GM12875 (cell line): ENCODE data around the gene GAS6.

Experiments
- H3K4me3 ChIP-seq: one replicate; pipeline ENCODE4 v1.5.1; 2011; ENCODE audit warnings: low read depth, low read length, control low read depth
- TF ChIP-seq, protein P1 (sequence below): IDR thresholded peaks from 2 replicates; pipeline ENCODE4 v1.5.1; 2011; ENCODE audit warnings: low read depth, mild to moderate bottlenecking, control low read depth, inconsistent platforms, low read length, moderate library complexity, borderline replicate concordance; ENCODE audit not compliant: insufficient read depth

GAS6 gene

DNA sequence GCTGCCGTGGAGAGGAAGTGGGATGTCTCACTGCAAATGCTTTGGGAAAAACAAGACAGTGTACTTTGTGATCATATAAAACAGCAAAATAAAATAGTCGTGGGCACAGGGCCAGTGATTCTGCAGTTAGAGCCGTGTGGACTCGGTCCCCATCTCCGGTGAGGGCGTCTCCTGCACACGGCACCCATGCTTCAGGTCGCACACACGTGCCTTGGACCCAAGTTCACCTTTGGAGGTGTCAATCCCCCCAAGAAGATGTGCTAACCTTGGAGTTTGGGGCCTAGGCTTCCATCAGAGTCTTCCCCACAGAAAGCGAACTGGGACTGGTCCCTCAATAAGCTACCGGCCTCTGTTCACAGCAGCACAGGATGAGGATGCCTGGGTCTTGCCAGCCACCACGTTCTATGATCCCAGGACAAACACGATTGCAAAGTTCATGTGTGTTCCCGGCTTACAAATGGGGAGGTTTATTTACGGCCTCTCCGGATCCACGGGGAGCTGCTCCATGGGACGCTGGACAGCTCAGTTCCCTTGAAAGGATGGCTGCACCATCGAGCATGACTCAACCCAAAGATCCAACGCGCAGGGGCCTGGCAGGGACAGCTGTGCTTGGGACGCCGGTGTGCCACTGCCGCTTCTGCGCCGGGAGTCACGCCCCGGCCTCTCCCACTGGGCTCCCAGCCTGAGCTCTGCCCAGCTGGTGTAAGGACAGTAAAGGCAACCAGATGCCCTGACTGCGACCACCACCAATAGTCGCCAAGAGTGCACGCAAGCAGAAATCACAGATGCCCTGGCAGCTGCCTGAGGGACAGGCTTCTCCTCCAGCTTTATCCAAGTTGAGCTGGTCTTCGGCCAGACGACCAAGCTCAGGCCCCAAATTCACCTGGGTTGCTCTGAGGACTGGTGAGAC is 8.6 kb downstream of the GAS6 start:
- H3K4me3 ChIP-seq = no peak overlapping the region
- TF ChIP-seq, protein P1, sequence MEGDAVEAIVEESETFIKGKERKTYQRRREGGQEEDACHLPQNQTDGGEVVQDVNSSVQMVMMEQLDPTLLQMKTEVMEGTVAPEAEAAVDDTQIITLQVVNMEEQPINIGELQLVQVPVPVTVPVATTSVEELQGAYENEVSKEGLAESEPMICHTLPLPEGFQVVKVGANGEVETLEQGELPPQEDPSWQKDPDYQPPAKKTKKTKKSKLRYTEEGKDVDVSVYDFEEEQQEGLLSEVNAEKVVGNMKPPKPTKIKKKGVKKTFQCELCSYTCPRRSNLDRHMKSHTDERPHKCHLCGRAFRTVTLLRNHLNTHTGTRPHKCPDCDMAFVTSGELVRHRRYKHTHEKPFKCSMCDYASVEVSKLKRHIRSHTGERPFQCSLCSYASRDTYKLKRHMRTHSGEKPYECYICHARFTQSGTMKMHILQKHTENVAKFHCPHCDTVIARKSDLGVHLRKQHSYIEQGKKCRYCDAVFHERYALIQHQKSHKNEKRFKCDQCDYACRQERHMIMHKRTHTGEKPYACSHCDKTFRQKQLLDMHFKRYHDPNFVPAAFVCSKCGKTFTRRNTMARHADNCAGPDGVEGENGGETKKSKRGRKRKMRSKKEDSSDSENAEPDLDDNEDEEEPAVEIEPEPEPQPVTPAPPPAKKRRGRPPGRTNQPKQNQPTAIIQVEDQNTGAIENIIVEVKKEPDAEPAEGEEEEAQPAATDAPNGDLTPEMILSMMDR = no peak

DNA sequence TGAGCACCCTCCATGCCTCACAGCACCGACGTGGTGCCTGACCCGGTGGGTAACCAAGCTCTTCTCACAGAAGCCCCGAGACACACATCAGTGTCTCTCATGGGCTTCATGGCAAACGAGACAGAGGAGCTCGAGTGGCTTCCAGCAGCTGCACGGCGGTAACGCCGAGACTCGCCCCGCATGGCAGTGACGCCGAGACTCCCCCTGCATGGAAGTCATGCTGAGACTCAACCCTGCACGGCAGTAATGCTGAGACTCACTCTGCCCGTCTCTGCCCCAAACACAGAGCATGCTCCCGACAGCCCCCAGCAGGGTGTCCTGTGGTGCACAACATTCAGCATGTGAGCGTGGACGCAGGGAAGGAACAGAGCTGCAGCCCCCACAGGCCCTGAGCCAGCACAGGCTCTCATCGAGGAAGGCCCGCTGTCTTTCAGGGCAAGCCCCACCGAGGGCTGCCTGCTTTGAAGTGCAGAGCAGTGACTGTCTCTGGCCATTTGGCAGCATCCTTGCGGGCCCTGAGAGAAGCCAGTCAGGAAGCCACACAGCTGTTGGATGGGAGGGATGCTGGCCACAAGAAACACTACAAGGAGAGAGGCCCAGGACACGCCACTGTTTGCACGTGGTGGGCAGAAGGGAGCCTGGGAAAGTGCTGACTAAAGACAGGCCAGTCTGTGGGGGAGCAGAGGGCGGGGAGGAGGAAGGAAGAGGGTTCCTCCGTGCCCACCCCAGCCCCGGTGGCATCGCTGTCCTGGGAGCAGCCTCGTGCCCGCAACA is 9.5 kb downstream of the GAS6 start:
- TF ChIP-seq, protein P1 = no peak
- no peak overlapping the region for H3K4me3 ChIP-seq

DNA sequence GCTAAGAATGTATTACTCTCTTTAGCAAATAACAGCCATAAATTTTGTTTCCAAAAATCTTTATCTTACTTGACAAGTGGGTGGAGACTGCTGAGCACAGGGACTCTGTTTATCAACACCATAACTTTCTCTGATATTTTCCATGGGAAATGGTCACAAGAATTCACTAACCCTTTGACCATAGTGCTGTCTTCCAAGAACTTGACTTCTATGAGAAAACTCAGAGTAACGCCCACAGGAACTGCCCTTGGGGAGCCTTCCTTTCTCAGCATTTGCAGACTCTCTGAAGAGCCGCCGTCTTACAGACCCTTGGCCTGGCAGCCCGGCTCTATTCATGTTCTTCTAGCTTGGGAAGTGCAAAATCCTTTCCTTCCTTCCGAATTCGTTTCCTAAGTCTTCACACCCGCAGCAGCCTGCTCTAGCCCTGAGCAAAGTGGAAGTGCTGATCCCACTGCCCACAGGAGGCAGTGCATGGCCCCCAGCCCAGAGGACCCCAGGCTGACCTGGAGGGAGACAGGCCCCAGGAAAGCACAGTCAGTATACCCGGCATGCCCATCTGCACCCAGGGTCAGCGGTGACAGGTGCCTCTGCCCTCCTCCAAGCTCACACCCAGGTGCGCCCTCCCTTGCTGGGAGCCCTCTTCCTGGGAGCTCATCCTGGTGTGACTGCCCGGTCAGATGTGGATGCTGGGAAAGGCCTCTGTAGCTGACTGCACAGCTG is 10.2 kb downstream of the GAS6 start:
- H3K4me3 ChIP-seq = no peak overlapping the region
- TF ChIP-seq, protein P1 = no peak

DNA sequence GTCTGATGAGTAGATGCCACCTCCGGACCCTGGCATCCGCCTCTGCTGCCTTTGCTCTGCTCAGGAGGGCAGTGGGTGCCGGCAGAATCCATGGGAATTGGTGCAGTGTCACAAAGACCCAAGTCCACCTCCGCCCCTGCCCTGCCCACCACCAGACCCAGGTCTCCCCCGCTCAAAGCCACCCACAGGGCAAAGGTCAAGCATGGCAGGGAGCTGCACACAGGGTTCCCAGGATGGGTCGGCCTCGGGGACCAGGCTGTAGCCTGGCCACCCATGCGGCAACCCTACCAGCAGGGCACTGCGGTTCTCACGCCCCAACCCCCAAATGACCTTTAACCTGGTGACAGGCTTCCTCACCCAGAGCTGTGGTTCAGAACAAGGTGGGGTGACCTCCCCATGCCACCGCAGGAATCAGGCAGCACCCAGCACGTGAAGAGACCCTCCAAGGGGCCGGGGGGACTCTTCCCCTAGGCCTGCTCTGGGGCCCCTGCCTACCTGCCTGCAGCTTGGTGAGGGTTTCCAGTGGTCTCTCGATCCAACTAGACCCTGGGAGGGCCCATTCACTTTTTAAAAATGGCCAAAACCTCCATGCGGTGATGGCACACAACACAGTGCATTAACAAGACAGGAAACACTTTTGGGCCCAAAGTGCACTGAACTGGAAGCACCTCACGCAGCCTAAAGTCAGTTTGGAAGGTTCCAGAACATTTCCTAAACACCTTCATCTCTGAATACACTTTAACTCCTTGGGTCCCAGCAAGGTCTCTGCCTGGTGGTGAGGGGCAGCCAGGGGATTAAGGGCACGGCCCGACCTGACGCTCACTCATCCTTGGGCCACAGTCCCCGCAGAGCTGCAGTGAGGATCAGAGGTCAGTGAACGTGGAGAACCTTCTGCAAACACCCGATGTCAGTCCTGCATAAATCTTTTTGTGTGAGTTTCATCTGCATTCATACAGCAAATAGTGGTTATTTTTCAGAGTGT is 11.0 kb downstream of the GAS6 start:
- TF ChIP-seq, protein P1 = no peak
- no peak overlapping the region for H3K4me3 ChIP-seq

DNA sequence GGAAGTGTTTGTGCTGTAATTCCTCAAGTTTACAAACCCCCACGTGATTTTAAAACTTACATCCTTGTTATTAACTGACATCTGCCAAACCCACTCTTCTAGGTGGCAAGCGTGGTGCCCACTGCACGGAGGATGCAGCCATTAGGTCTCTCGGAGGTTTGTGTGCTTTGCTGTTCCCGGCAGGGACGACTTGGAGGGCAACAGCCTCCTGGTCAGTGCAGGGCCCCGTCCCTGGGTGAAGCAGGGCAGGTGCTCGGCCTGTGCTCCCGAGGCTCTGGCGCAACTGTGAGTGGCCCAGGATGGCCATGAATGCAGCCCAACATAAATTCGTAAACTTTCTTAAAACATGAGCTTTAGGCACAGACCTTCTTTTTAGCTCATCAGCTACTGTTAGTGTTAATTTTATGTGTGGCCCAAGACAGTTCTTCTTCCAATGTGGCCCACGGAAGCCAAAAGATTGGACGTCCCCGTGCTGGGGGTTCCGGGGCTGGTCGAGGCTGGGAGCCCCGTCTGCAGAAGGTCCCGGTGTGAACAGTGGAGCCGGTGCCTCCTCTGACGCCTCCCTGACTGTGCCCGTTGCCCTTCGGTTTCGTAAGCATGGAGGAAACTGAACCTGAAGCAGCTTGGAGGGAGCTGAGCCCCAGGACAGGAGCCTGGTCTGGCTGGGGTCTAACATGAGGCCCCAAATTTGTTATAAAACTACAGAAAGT is 11.9 kb downstream of the GAS6 start:
- TF ChIP-seq, protein P1 = no peak

DNA sequence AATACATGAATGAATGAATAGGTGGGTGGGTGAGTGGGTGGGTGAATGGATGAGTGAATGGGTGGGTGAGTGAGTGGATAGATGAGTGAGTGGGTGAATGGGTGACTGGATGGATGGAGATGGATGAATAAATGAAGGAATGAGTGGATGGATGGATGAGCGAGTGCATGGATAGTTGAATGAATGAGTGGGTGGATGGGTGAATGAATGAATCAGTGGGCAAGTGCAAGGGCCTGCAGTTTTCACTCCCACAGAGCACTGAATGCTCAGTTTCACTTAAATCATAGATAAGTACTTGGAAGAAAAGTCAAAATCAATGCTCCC is 12.4 kb downstream of the GAS6 start:
- no peak overlapping the region for H3K4me3 ChIP-seq
- TF ChIP-seq, protein P1 = no peak

More for the DNA sequence above, 11.9 kb downstream of the GAS6 start:
- no peak overlapping the region for H3K4me3 ChIP-seq
